Measurements from ENCODE around the gene LRRC75A.
"Not testable (repeated sequence)": the region's sequence is repeated elsewhere in the genome, so short reads cannot be mapped to it uniquely, and the experiment has no call there.

GRCh38 chr17:16525556-16525955, 33.6 kb upstream of the LRRC75A start:
- TF ChIP-seq POLR2A (IDR thresholded peaks at IDR 0.05; ENCODE audit: low read length); GATA1 (IDR thresholded peaks at IDR 0.05; ENCODE audit: low read depth, low read length): not testable (repeated sequence)

Measured in erythroblast (primary cell).